Measurements from ENCODE around the gene IQCE. TPM values are rescaled to one million over a fixed set of nuclear protein-coding genes. Genes with fewer than 3 reads are reported as not detected.

Gene IQCE
- total RNA-seq, 2 experiments from 2014 or later, result 8.5 to 10.7 TPM

- intact Hi-C loops (cut with micrococcal nuclease), result no loop called here
- no peak overlapping the region for H3K27ac Mint-ChIP-seq
- H3K36me3 Mint-ChIP-seq, result no peaks in the 10 kb centered on the region
- no peaks in the 10 kb centered on the region for H3K9me3 Mint-ChIP-seq
- ChIA-PET POLR2A (no interaction called here), CTCF (interaction anchor here (2.3 kb wide), 1 partner anchor 73 kb away, joined by 7 read pairs; no protein-coding TSS in a partner anchor)
- no peaks in the 10 kb centered on the region for H3K27me3 Mint-ChIP-seq
- DNase-seq, result no peak
- no peak overlapping the region for H3K4me3 Mint-ChIP-seq
- peaks cover 14% of the 10 kb centered on the region for H3K4me1 Mint-ChIP-seq (ENCODE audit: low read depth)
Measured at GRCh38 chr7:2635810-2636701, 77.3 kb downstream of the IQCE start.

- POLR2A ChIA-PET, result no interaction called here
- H3K4me3 Mint-ChIP-seq, result no peak overlapping the region
- CTCF ChIA-PET, result no interaction called here
- intact Hi-C loops (cut with micrococcal nuclease), result no loop called here
- peaks cover 12% of the 10 kb centered on the region for H3K4me1 Mint-ChIP-seq (ENCODE audit: low read depth)
- H3K9me3 Mint-ChIP-seq, result no peaks in the 10 kb centered on the region
- DNase-seq, result no peak
- no peaks in the 10 kb centered on the region for H3K27me3 Mint-ChIP-seq
- H3K27ac Mint-ChIP-seq, result no peak overlapping the region
- H3K36me3 Mint-ChIP-seq, result no peaks in the 10 kb centered on the region
Measured at GRCh38 chr7:2637066-2637471, 78.3 kb downstream of the IQCE start.

- H3K9me3 Mint-ChIP-seq, result no peaks in the 10 kb centered on the region
- H3K27ac Mint-ChIP-seq, result no peak overlapping the region
- no peak overlapping the region for H3K4me3 Mint-ChIP-seq
- POLR2A ChIA-PET, result no interaction called here
- CTCF ChIA-PET, result no interaction called here
- DNase-seq, result no peak
- intact Hi-C loops (cut with micrococcal nuclease), result no loop called here
- H3K4me1 Mint-ChIP-seq (ENCODE audit: low read depth), result peaks cover 12% of the 10 kb centered on the region
- H3K27me3 Mint-ChIP-seq, result no peaks in the 10 kb centered on the region
- H3K36me3 Mint-ChIP-seq, result no peaks in the 10 kb centered on the region
Measured at GRCh38 chr7:2637505-2638223, 78.9 kb downstream of the IQCE start.

GRCh38 chr7:2638224-2638991, 79.6 kb downstream of the IQCE start:
- no peak for DNase-seq
- ChIA-PET CTCF (no interaction called here), POLR2A (no interaction called here)
- no peak overlapping the region for H3K27ac Mint-ChIP-seq
- no peaks in the 10 kb centered on the region for H3K36me3 Mint-ChIP-seq
- intact Hi-C loops (cut with micrococcal nuclease), result no loop called here
- no peaks in the 10 kb centered on the region for H3K27me3 Mint-ChIP-seq
- H3K4me3 Mint-ChIP-seq, result no peak overlapping the region
- H3K4me1 Mint-ChIP-seq (ENCODE audit: low read depth), result peaks cover 9% of the 10 kb centered on the region
- no peaks in the 10 kb centered on the region for H3K9me3 Mint-ChIP-seq

GRCh38 chr7:2639181-2639681, 80.5 kb downstream of the IQCE start:
- Mint-ChIP-seq H3K4me1 (ENCODE audit: low read depth) (peaks cover under 1% of the 10 kb centered on the region), H3K4me3 (no peak overlapping the region), H3K27ac (no peak overlapping the region), H3K9me3 (no peaks in the 10 kb centered on the region), H3K36me3 (no peaks in the 10 kb centered on the region), H3K27me3 (no peaks in the 10 kb centered on the region)
- no peak for DNase-seq
- ChIA-PET CTCF (no interaction called here), POLR2A (no interaction called here)
- intact Hi-C loops (cut with micrococcal nuclease), result no loop called here

- POLR2A ChIA-PET, result no interaction called here
- CTCF ChIA-PET, result no interaction called here
- Mint-ChIP-seq H3K4me3 (no peak overlapping the region), H3K4me1 (ENCODE audit: low read depth) (peaks cover 6% of the 10 kb centered on the region), H3K27ac (no peak overlapping the region), H3K27me3 (no peaks in the 10 kb centered on the region), H3K36me3 (no peaks in the 10 kb centered on the region), H3K9me3 (no peaks in the 10 kb centered on the region)
- intact Hi-C loops (cut with micrococcal nuclease), result no loop called here
- no peak for DNase-seq
Measured at GRCh38 chr7:2639695-2640481, 81.1 kb downstream of the IQCE start.

- no peak overlapping the region for H3K27ac Mint-ChIP-seq
- CTCF ChIA-PET, result no interaction called here
- no peak for DNase-seq
Measured at GRCh38 chr7:2640482-2640830, 81.7 kb downstream of the IQCE start.

GRCh38 chr7:2640846-2641316, 82.1 kb downstream of the IQCE start:
- intact Hi-C loops (cut with micrococcal nuclease), result no loop called here
- CTCF ChIA-PET, result no interaction called here
- Mint-ChIP-seq H3K4me1 (ENCODE audit: low read depth) (peaks cover 14% of the 10 kb centered on the region), H3K27ac (no peak overlapping the region), H3K4me3 (no peak overlapping the region), H3K36me3 (no peaks in the 10 kb centered on the region), H3K27me3 (no peaks in the 10 kb centered on the region), H3K9me3 (no peaks in the 10 kb centered on the region)
- no peak for DNase-seq
- POLR2A ChIA-PET, result no interaction called here

More at GRCh38 chr7:2640482-2640830, 81.7 kb downstream of the IQCE start:
- H3K27me3 Mint-ChIP-seq, result no peaks in the 10 kb centered on the region
- intact Hi-C loops (cut with micrococcal nuclease), result no loop called here
- peaks cover 12% of the 10 kb centered on the region for H3K4me1 Mint-ChIP-seq (ENCODE audit: low read depth)
- H3K9me3 Mint-ChIP-seq, result no peaks in the 10 kb centered on the region
- no peaks in the 10 kb centered on the region for H3K36me3 Mint-ChIP-seq
- H3K4me3 Mint-ChIP-seq, result no peak overlapping the region
- POLR2A ChIA-PET, result no interaction called here

- Mint-ChIP-seq H3K4me3 (no peak overlapping the region), H3K27ac (no peak overlapping the region), H3K9me3 (no peaks in the 10 kb centered on the region), H3K27me3 (no peaks in the 10 kb centered on the region), H3K36me3 (no peaks in the 10 kb centered on the region), H3K4me1 (ENCODE audit: low read depth) (peaks cover 14% of the 10 kb centered on the region)
- POLR2A ChIA-PET, result no interaction called here
- DNase-seq, result peak; percentile 29
- intact Hi-C loops (cut with micrococcal nuclease), result no loop called here
- CTCF ChIA-PET, result no interaction called here
Measured at GRCh38 chr7:2641406-2642393, 82.9 kb downstream of the IQCE start.

GRCh38 chr7:2643386-2644219, 84.8 kb downstream of the IQCE start:
- POLR2A ChIA-PET, result interaction anchor here (0.5 kb wide), 1 partner anchor 173 kb away, joined by 4 read pairs; no protein-coding TSS in a partner anchor
- H3K36me3 Mint-ChIP-seq, result no peaks in the 10 kb centered on the region
- peak; percentile 17 for DNase-seq

More at GRCh38 chr7:2643386-2644219, 84.8 kb downstream of the IQCE start:
- H3K9me3 Mint-ChIP-seq, result no peaks in the 10 kb centered on the region
- H3K27ac Mint-ChIP-seq, result no peak overlapping the region
- H3K4me1 Mint-ChIP-seq (ENCODE audit: low read depth), result peaks cover 14% of the 10 kb centered on the region
- H3K4me3 Mint-ChIP-seq, result no peak overlapping the region
- no peaks in the 10 kb centered on the region for H3K27me3 Mint-ChIP-seq
- CTCF ChIA-PET, result interaction anchor here (0.6 to 2.3 kb wide), 2 partner anchors 67 to 192 kb away, joined by 3 to 8 read pairs; no protein-coding TSS in a partner anchor
- intact Hi-C loops (cut with micrococcal nuclease), result no loop called here
